Measurements from ENCODE around the gene MLANA.

DNA sequence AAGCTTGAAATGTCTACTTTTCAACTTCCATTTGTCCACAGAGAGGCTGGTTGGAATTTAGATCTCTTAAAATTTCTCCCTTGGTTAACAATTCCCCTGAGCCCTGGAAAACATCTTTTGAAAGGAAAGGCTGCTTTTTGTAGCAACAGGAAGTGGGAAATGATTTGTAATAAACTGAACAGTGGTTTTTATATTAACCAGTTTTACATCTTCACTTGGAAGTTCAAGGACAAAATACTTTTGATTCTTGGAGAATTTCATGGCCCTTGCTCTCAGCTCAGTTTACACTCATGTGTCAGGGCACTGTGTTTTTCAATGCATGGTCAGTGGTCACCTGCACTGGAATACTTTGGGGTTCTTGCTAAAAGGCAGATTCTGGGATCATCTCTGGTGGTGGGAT, 9.9 kb downstream of the MLANA start:
- TF ChIP-seq CREB1 (IDR thresholded peaks at IDR 0.05; ENCODE audit: low read depth) (no peak), BHLHE40 (IDR thresholded peaks at IDR 0.05; ENCODE audit: borderline replicate concordance in 1 of 2, low read depth in 2 of 2, low read length in 1 of 2) (no peak), CHD2 (IDR thresholded peaks at IDR 0.05; ENCODE audit: borderline replicate concordance, low read depth, low read length) (no peak), KAT2A (conservative IDR thresholded peaks at IDR 0.05; ENCODE audit: control insufficient read depth, low read depth, low read length) (no peak), EZH2 (IDR thresholded peaks at IDR 0.05; ENCODE audit: borderline replicate concordance, control insufficient read depth, low read depth, low read length) (no peak)
- TF ChIP-seq, protein P1, sequence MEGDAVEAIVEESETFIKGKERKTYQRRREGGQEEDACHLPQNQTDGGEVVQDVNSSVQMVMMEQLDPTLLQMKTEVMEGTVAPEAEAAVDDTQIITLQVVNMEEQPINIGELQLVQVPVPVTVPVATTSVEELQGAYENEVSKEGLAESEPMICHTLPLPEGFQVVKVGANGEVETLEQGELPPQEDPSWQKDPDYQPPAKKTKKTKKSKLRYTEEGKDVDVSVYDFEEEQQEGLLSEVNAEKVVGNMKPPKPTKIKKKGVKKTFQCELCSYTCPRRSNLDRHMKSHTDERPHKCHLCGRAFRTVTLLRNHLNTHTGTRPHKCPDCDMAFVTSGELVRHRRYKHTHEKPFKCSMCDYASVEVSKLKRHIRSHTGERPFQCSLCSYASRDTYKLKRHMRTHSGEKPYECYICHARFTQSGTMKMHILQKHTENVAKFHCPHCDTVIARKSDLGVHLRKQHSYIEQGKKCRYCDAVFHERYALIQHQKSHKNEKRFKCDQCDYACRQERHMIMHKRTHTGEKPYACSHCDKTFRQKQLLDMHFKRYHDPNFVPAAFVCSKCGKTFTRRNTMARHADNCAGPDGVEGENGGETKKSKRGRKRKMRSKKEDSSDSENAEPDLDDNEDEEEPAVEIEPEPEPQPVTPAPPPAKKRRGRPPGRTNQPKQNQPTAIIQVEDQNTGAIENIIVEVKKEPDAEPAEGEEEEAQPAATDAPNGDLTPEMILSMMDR (IDR thresholded peaks at IDR 0.05 in 2 of 3, conservative IDR thresholded peaks at IDR 0.05 in 1 of 3; ENCODE audit: control insufficient read depth in 2 of 3, extremely low read depth in 1 of 3, insufficient read depth in 1 of 3, low read depth in 3 of 3, low read length in 3 of 3) = no peak
- TF ChIP-seq, protein P2, sequence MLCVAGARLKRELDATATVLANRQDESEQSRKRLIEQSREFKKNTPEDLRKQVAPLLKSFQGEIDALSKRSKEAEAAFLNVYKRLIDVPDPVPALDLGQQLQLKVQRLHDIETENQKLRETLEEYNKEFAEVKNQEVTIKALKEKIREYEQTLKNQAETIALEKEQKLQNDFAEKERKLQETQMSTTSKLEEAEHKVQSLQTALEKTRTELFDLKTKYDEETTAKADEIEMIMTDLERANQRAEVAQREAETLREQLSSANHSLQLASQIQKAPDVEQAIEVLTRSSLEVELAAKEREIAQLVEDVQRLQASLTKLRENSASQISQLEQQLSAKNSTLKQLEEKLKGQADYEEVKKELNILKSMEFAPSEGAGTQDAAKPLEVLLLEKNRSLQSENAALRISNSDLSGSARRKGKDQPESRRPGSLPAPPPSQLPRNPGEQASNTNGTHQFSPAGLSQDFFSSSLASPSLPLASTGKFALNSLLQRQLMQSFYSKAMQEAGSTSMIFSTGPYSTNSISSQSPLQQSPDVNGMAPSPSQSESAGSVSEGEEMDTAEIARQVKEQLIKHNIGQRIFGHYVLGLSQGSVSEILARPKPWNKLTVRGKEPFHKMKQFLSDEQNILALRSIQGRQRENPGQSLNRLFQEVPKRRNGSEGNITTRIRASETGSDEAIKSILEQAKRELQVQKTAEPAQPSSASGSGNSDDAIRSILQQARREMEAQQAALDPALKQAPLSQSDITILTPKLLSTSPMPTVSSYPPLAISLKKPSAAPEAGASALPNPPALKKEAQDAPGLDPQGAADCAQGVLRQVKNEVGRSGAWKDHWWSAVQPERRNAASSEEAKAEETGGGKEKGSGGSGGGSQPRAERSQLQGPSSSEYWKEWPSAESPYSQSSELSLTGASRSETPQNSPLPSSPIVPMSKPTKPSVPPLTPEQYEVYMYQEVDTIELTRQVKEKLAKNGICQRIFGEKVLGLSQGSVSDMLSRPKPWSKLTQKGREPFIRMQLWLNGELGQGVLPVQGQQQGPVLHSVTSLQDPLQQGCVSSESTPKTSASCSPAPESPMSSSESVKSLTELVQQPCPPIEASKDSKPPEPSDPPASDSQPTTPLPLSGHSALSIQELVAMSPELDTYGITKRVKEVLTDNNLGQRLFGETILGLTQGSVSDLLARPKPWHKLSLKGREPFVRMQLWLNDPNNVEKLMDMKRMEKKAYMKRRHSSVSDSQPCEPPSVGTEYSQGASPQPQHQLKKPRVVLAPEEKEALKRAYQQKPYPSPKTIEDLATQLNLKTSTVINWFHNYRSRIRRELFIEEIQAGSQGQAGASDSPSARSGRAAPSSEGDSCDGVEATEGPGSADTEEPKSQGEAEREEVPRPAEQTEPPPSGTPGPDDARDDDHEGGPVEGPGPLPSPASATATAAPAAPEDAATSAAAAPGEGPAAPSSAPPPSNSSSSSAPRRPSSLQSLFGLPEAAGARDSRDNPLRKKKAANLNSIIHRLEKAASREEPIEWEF (IDR thresholded peaks at IDR 0.05; ENCODE audit: insufficient replicate concordance, low read depth, low read length) = no peak
